ENCODE measurements around the gene RPS19BP1.

- no peak for TF ChIP-seq CTCF (IDR thresholded peaks at IDR 0.05 in 4 of 5, conservative IDR thresholded peaks at IDR 0.05 in 1 of 5)
- no peak for TF ChIP-seq POLR2A (IDR thresholded peaks at IDR 0.05)
Observed at GRCh38 chr22:39480557-39480956, 52.0 kb downstream of the RPS19BP1 start.
